Stimulated activated CD4-positive, alpha-beta T cell treated with anti-CD3 and anti-CD28 coated beads, Interleukin-1b, Interleukin-23, amount 100 ng/mL, for 24 hours (primary cell): ENCODE results near the gene TPP1.

ENCODE experiments used
- DNase-seq, 4 experiments: peaks; one replicate each; pipeline ENCODE4 v3.0.0-alpha.2; 2020; ENCODE audit warnings: low read depth in 4 of 4, low spot score in 1 of 4

Gene TPP1

DNA sequence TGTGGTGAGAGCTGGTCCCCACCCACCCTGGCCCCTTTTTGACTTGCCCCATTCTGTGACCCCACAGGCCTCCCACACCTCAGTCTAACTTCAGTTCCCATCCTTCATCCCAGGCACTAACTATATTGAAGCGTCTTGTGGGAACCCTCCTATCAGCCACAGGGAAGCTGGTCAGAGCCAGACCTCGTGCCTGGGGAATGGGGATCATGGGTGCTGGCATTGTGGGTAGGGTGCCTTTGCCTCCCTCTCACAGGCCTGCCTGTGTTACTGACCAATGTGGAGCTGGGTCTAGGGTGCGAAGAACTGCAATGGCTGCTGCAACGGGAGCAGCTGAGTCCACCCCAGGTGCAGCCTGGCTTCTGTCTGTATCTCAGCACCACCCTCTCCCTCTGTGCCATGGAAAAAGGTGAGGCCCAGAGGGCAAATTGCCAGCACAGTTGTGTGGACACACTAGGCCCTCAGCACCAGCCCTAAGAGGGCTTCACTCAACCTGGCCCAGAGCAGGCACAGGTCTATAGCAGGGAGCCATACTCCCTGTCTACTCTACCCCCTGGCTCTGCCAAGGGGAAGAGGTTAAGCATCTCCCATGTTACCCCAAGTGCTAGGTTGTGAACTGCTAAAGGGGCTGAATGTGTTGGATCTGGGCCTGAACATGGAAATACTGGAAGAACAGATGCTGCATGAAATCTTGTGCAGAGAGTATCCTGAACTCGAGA is 53.1 kb downstream of the TPP1 start:
- no peak for DNase-seq

DNA sequence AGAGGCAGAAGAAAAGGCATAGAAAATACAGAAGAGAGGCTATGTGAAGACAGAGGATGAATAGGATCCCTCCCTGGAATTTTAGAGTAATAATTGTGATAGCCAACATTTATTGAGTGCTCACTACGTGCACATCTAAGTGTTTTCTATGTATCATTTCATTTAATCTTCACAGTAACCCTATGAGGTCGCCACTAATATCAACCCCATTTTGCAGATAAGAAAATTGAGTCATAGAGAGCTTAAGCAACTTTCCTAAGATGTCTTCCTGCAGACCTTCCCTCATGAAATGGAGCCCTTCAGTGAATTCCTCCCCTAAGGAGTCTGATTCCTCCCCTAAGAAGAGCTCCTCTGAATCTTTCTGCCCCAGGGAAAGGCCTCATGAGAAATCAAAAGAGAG is 53.9 kb downstream of the TPP1 start:
- DNase-seq = no peak

DNA sequence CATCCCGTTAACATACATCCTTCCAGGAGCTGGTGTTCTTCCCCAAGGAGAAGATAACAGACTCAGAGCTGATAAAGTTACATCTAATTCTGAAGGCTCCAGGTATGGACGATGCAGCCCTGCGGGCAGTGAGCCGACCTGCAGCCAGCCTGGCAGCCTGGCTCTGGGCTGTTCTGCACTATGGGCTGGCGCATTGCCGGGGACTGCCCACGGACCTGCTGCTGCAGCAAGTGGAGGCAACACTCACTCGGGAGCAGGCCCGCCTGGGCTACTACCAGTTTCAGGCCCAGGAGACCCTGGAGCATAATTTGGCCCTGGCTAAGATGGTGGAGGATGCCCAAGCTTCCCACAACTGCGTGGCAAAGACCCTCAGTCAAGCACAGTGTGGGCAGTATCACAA is 55.6 kb downstream of the TPP1 start:
- DNase-seq = no peak

DNA sequence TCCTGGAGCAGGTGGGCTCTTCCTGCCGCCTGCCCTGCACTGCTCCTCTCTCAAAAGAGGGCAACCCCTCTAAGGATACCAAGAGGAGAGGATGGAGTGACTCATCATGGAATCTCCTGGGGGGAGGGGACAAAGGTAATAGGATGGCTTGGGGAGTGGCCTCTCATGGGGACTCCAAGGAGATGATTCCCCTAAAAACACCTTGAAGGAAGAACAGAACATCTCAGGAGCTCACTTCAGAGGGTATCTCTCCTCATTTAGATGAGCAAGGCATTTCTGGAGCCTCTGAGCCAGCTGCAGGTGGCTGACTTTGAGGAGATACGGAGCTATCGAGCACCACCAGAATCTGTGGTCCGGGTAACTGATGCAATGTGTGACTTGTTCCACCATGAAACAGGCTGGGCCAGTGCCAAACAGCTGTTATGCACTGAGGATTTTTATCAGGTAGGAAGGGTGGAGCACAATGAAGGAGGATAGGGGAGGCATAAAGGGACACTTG is 56.1 kb downstream of the TPP1 start:
- no peak for DNase-seq
